Stimulated activated CD4-positive, alpha-beta T cell treated with anti-CD3 and anti-CD28 coated beads, Interleukin-15, amount 100 ng/mL, for 24 hours (primary cell): ENCODE results near the gene WBP11.

Experiments
- DNase-seq: peaks from one replicate; pipeline ENCODE4 v3.0.0-alpha.2; 2020

The WBP11 gene

DNA sequence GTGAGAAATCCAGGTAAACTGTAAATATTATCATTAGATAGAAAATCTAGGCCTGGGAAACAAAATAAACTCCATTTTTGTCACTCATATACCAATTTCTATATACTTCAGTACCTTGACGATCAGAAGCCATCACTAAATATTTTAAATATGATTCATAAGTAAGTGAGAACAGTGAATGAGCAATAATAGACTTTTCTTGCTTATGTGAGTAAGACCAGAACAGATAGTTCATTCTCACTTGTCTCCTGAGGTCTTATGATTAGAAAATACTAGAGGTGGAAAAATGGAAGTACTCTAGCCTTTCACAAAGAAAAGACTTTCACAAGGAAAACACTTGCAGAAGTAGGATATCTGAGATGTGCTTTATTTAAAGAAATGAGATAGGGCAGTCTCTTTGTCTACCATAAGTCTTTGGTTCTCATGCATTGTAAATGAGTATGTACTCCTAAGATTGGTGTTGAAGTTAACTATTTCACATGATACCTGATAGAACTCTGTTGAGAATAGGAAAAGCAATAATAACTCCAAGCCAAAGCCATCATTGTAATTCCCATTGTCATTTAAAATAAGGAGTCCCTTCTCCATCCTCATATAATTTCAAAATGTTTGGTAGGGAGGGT, 20.8 kb upstream of the WBP11 start:
- DNase-seq: no peak

DNA sequence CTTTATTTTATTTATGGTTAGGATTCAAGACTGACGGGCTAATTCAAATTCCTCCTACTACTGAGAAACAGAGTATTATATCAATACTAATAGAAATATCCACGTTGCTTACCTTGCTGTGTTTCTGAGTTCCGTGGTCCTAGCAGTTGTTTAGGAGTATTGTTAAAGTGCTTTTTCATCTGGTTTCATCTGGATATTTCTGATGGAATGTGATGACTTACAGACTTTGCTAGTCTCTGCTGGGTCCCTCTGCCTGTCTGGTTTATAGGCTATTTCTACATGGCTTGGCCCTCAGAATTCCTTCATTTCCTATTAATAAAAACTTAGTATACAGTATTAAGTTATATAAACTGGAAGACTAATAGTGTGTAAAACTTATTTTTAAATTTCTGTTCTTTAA, 10.7 kb upstream of the WBP11 start, which contains the start of gene SMCO3:
SMCO3 (minus strand) TSS at position 169 of the 400 bp plus-strand sequence. CDS start 7,502 bp downstream, outside the sequence.
- DNase-seq: no peak

DNA sequence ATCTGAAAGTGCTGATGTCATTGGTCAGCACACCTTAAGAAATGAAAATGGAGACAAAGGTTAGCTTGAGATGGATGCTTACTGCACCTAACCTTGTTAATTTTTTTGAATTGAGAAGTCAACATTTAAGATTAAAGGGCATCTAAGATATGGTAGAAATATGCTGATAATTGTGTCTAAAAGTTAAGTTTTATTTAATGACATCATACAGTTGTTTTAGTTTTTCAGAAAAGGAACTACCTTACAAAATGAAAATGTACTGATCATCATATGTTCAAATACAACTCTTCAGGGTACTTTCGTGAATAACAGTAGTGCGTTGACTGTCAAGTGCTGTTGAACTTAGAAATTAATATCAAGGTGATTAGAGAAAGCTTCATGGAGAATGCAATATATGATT, 8.2 kb upstream of the WBP11 start:
- no peak for DNase-seq

DNA sequence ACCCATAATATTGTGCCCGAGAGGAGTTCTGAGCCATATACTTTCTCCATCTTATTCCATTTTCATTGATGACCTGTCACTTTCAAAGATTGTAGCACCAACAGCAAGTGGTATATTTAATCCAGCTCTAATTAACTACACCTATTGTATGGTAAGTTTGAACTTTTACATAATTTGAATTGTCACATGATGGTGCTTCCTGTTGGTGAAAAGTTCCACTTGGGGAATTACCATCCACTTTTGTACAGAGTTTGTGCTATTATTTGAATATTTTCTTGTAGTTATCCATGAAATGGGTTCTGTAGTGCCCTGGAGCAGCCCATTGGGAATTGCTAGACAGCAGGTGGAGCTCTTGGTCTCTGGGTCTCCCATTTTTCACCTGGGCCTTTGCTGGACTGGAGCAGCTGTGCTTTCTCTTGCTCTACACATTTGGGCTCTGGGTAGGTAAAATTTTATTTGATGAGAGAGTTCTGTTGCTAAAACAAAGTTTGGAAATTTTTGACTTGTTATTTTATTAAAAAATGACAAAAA, 7.7 kb upstream of the WBP11 start:
- no peak for DNase-seq

DNA sequence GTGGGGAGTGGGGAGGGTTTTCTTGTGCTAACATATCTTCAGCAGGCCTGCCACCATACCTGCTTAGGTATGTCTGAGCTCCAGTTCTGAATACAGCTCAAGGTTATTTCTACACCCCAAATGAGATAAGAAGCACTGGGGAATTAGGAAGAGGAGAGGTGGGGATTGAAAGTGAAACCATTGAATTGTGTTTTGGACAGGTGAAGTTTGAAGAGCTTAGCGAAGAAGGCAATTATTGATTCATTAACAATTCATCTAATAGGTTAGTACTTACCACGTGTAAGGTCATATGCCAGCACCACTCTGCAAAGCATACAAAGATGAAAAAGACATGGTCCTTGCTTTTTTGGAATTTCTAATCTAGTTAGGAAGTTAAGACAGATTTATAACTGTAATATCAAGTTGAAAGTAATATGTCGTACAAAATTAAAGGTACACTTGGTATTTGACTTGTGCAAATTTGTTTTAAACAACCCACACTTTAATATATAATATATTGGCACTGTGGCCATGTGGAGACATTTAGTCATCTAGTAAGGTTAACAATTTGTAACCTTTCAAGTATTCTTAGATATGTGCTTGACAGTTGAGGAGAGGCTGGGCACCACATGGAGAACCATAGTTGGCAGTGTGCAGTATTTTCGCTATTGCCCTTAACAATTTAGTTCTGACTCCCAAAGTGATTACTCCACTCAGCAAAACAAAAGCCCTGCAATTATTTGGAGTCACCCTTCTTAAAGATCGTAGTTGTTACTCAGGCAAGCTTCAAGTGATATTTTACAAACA, 7.1 kb upstream of the WBP11 start:
- no peak for DNase-seq

DNA sequence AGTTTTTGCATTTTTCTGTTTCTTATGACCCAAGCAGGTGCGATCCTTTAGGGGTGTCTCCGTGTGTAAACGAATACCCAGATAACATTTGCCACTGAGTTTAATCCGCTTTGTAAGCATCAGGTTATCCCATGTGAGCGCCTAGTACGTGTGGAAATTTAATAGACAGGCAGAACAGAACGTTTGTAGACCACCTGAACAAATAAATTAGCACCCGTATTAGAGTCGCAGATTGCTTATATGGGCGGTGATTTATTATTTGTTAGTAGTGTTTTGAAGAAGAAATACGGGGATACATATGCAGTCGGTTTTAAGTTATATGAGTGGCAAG, 517 bp upstream of the WBP11 start:
- DNase-seq: no peak

DNA sequence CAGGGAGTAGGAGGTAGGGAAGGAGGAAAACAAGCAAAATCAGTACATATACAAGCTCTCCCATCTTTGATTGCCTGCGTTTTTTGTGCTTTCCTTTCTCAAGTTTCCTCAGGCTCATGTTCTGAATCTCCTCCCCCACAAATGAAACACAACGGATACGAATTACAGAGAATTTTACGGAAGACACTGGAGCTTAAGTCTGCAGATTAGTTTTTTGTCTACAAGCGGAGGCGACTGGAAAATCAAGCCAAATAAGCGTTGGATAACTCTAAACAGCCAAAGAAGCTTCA, 612 bp downstream of the WBP11 start:
- no peak for DNase-seq

DNA sequence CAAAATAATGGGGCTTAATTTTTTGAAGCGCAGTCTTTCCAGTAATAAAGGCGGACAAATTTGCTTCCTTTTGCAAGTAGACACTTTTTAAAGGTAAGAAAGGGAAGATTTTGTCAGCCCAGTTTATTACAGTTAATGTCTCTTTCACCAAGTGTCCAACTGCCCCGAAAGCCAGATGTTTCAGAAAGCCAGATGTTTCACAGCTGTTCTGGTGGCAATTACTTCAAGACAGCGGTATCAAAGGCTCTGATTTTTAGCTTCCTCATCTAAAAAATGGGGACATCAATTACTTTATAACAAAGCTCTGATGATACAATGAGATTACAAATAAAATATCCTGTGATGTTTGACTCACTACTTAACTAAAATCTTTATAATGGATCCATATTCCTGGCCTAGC, 1.0 kb downstream of the WBP11 start:
- DNase-seq: no peak

DNA sequence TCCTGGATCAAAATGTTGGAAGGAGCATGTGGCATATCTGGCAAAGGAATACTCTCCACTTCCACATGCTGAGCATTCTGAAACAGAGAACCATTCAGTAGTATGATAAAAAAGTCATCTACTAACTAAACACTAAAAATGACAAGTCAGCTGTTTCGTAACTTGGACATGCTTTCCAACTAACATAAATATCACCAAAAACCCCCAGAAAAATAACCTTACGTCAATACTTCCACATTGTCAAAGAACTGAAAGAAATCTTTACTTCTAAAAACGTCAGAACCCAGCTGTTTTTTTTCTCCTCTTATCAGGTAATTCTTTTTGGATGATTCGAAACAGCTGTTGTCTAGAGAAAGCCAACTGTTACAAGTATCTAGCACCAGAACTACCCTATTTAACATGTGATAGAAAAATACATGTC, 8.2 kb downstream of the WBP11 start:
- DNase-seq: no peak

DNA sequence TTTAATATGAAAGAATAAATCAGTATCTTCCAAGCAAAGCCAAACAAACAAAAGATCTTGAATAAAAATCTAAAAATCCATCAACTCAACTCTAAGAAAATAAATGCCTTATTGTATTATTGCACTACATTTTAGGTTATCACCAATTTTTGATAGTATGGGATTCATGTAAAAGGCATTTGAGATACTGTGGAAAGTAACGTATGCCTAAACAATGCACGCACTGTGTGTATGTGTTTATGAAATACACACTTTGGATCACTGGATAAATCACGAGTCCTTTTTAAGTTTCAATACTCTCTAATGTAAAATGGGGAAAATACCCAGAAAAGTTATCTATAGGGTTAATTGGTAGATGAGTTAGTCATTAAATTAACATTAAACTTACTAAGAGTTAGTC, 17.7 kb downstream of the WBP11 start:
- no peak for DNase-seq

DNA sequence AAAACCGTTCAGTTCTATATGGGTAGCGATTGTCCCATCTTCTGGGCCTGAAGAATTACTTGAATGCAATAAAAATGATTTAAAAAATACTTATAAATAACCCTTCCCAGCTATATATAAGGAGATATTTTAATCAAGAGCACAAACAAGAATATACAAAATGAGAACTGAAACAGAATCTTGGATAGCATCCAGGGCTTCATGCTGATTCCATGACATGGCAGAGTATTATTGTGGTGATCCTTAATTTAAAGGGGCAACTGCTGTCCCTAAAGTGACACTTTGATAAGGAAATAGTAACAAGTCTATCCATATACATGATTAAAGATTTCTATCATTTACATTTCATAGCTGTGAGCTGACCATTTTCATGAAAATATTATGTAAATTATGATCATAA, 18.8 kb downstream of the WBP11 start:
- no peak for DNase-seq

DNA sequence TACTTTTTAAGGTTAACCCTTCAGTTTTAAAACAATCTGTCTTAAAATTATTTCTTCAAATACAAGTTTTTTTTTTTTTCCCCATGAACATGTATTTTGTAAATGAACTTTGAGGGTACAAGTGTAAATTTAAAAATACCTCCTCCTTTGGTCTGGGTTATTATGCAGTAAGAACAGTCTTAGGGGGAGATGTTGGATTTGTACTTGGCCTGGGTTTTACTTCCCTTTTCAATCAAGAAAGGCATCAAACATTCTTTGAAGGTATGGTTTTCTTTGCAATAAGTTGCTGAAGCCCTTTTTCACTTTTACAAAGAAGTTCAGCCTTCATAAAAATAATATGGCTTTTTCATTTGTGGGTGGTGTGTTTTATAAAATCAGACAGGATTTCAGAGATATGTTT, 20.5 kb downstream of the WBP11 start:
- DNase-seq: no peak

DNA sequence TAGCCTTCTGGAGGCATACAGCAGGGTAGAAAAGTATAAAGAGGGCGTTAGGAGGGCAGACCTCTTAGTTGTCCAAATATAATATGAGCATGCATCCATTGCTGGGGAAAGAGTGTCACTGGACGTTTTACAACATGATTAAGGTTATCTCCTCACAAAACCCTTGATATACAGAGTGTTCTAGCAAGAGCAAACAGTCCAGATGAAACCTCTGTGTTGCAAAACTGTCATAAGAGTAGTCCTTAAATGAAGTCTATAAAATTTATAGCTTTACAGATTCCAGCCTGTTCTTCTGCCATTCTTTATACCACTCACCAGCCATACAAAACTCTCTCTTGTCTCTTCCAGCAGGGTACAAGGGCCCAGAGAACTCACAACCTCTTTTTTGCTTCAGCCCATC, 21.7 kb downstream of the WBP11 start:
- no peak for DNase-seq

DNA sequence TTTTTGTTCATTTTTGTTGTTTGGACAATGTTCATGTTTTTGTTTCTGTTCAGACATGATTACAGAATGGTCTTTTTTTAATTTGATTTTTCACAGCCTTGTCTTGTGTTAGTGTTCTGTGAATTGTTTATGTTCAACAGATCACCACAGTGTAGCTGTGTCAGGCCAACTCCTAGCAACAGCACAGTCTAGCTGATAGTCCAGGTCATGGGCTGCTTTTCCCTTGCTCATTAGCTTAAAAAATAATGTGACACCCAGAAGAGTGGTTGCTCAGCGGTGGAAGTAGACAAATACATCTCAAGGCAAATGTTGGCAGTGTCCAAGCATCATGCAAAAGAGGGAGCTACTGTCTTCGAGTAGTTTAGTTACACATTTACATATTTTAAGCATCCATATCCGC, 22.4 kb downstream of the WBP11 start:
- no peak for DNase-seq

DNA sequence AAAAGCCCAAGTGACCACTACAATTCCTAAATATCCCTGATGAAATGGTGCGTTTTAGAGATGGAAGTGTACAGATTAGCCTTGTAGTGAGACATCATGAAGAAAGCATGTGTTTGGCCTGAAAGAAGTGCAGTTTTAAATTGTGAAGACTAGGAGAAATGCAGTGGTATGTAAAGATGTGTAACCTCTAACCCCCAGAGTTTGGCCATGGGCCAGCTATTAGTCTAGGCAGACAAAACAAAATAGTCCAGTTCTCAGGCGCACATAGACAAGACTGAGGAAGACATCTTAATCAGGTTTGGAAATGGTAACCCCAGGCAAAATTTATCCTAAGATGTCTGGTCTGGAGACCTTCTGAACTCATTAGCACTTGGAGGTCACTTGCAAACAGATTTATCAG, 23.4 kb downstream of the WBP11 start:
- no peak for DNase-seq

DNA sequence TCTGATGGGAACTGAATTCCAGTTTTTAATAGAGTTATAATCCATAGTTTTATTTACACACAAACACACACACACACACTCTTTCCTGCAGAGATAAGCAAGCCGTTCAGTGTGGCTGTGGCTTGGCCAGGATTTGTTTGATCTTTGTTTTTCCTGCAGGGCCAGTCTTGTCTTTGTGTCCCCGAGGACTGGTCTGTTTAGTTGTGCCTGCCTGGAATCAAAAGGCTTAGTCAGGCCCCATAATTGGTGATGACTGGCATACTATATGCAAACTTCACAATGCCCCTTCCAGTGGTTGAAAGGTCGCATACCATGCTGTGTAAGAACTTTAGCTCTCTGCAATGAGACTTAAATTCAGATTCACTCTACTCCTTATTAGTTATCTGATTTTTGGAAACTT, 26.0 kb downstream of the WBP11 start:
- no peak for DNase-seq

DNA sequence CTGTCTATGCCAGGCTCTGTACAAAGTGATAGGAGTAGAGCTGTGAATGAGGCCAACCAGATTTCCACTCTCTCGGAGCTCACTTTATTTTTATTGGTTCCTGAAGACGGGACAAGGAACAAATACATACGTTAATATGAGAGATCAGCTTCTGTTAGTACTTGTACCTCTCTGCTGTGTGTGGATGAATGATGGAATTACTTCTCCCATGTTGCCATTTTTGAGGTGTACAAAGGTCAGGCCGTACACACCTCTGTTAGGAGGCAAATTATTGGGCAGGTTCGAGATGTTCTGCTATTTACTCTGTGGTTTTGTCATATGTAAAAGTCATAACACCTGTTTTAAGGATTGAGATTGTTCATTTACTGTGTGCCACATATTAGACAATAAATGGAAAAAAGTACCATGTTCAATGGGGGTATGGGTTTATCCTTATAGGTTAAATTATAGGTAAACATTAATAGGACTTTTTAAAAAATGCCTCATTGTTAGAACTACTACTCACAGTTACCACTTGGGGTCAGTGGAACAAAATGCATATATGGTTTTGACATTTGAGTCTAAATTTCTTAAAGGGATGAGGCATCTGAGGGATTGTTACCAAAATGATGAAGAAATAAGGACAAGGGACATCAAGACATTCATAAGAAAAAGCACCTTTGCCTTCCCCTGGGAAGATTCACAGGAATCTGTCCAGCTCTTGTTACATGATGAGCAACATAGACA, 26.9 kb downstream of the WBP11 start:
- no peak for DNase-seq

DNA sequence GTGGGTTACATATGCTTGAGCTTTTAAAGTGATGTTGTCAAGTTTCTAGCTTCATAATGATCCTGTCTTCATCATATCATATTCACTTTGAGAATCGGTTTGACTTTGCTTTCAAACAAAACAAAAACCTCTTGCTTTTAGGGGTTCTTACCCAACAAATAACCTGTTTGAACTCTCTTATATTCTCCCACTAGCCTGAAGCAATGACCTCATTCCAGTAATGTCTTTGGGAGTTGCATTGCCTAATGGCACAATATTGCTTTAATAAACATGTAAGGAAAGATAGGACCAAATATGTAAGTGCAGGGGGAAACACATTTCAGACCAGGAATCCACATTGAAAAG, 27.7 kb downstream of the WBP11 start:
- DNase-seq: no peak

DNA sequence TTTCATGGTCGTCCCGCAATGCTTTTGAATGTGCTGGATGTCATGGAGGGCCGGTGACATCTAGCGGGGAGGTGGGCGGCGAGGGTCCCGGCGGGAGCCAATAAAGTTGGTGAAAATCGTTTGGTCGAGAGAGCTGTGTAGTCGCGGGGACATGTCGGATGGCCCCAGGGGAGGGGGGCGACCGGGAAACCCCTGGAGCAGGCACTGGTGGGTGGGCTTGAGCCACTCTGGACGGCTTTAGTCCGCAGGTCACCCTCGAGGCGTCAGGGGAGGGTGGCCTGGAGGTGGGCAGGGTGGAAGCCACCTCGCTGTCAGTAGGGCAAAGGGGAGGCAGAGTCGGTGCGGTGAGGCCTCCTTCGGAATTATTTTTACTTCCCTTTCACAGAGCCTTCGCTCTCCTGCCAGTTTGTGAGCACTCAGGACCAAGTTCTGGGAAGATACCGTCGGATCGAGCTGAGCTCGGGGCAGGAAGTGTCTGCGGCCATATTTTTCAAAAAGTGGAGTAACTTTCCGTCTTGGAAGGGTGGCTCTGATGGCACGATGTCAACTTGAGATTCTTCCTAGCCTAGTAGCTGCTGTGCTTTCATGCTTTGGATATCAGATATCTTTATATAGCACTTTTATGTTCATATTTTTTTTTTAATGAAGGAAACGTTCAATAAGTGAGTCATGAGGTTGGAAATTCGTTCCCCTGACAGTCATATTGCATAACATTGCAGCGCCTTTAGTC, 28.2 kb downstream of the WBP11 start:
- peak; percentile 40 for DNase-seq

DNA sequence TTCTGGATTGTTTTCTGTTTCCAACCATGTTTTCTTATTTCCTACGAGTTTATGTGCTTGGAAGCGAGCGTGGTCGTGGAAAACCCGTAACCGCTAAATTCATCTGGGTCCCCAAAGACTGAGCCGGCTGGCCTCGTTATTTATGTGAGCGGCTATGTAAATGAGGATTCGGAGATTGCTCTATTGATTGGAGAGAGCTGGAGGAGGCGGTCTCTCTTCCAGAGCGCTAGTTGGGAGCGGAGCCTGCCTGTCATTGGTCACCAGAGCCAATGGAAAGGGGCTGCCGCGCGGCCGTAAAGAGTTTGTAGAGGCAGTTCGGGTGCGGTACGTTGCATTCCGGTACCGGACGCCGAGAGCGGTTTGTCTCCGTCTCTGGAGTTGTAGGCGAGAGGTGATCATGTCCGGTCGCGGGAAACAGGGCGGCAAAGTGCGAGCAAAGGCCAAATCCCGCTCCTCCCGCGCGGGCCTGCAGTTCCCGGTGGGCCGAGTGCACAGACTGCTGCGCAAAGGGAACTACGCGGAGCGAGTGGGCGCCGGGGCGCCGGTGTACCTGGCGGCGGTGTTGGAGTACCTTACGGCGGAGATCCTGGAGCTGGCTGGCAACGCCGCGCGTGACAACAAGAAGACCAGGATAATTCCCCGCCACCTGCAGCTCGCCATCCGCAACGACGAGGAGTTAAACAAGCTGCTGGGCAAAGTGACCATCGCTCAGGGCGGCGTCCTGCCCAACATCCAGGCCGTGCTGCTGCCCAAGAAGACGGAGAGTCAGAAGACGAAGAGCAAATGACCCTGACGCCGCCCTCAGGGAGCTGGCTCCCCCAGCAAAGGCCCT, 29.0 kb downstream of the WBP11 start:
- peak; percentile 92 for DNase-seq

DNA sequence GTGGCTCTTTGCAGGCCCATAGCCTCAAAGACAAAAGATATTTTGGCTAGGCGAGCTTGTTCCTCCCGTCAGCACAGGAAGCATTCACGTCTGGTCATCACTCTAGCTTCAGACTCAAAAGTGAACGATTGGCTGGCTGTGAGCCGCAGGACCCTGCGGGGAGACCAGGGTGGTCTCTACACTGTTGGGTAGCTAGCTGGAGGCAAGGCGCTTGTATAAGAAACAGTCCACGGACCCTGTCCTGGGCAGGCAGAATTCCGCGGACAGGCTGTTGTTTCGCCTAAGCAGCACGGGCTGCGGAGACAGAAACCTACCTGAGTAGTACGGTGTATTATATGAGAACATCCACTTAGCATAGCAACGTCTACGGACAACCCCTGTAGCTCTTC, 29.6 kb downstream of the WBP11 start:
- no peak for DNase-seq

DNA sequence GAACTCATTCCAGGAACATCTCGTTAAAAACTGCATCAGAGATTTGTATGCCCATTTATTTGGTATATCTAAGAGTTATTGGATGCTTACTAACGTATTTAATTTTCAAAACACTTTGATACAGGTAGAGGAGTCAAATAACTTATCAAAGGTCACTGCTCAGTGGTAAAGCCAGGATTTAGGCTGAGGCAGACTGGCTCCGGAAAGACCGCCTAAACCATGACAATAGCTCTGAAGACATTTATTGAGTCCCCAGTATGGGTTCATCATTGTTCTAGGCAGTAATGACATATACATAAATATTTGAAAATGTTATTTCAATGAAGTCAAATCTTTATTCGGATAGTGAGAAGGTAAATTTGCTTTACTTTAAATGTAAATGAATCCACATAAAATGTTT, 30.3 kb downstream of the WBP11 start:
- no peak for DNase-seq

DNA sequence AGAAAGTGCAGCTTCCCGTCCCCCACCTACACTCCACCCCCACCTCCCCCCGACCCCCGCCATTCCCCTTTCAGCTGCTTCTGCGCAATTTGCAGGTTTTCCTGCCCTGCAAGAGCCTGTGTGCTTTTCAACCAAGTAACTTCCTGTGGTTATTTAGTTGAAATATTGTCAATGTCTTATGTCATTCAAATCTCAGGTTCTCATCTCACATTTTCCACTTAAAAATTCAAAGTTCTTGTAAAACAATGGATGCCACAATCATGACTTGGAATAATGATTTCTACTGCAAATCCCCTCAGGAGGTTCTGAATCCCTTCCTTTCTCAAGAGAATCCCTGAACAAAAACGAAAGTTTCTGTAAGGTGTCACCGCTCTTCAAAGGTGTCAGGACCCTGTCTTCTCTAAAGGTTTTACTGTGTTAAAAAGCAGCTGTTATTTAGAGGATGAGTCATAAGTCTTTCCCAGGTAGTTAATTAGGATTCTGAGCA, 31.6 kb downstream of the WBP11 start:
- DNase-seq: peak; percentile 28
